Amygdala (tissue), 56 donors: ENCODE data around the gene TSPAN9.

Experiments
- DNase-seq, 56 donors: peaks; one replicate each; lab custom pipeline; 2025; lab: John Stamatoyannopoulos, UW

The TSPAN9 gene

GRCh38 chr12:3150931-3151835, 74.0 kb downstream of the TSPAN9 start:
- DNase-seq = no peak

DNA sequence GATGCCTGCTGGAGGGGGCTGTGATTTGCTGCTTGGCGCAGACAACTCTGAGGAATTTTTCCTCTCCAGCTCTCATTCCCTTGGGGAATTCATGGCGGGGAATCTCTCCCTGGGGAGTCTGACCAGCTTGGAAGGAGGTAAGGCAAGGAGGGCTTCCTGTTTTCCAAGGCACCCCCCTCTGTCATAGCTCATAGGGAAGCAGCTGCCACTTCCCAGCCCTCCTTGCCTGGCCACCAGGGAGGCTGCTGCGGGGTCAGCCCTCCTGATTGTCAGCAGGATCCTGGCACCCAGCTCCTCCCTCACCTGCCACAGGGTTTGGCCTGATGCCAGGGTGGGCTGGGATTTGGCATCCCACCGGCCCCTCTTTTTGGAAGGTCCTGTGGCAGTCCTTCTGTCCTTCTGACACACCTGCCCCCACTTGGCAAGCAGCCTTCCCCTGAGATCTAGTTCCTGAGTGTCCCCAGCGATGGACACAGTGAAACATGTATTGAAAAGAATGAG, 74.9 kb downstream of the TSPAN9 start:
- DNase-seq = peak in 1 of 56 donors; percentile 19

- DNase-seq = no peak
Observed at GRCh38 chr12:3152892-3153291, 75.7 kb downstream of the TSPAN9 start.

- DNase-seq = no peak
Observed at GRCh38 chr12:3154006-3154405, 76.8 kb downstream of the TSPAN9 start.

DNA sequence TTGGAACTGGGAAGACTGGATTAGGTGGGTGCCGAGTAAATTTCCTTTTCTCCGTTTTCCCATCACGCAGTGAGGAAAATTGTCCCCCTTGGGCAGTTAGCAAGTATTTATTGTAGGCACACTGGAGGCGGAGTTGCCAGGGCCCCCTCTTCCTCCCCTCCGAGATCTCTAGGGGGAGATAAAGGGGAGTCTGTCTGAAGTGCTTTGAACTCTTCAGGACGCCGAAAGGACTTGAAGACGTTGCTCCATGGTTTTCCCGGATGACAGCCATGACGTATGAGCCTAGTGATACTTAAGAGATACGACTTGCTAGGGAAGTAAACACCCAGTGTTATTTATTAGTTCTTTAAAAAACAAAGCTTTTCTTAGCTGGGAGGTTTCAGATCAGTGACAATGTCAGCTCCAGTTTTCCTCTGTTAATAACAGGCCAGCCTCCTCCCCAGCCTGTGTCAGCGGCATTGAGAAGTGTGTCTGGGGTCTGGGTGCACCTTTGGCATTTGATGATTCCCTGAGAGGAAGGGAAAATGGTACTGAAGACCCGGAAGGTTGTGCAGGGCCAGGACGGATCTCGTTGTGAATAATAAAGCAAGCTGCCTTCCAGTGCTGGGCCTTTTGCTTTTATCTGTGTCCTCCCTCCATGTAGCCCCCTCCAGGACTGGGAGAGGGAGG, 78.7 kb downstream of the TSPAN9 start:
- DNase-seq = no peak

- no peak for DNase-seq
Observed at GRCh38 chr12:3157581-3158323, 80.6 kb downstream of the TSPAN9 start.

- no peak for DNase-seq
Observed at GRCh38 chr12:3158851-3159465, 81.8 kb downstream of the TSPAN9 start.

DNA sequence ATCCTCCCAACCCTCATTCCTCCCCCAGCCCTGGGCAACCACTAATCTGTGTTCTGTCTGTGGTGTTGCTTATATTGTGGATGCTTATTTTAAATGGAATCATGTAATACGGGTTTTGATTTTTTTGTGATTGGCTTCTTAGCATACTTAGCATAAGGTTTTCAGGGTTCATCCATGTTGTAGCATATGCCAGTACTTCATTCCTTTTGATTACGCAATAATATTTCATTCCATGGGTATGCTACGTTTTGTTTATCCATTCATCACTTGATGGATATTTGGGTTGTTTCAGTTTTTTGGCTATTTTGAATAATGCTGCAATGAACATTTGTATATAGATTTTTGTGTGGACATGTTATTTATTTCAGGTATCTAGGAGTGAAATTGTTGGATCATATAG, 82.9 kb downstream of the TSPAN9 start:
- no peak for DNase-seq

- DNase-seq = no peak
Observed at GRCh38 chr12:3161861-3162260, 84.7 kb downstream of the TSPAN9 start.

GRCh38 chr12:3164454-3165077, 87.4 kb downstream of the TSPAN9 start:
- DNase-seq = no peak

DNA sequence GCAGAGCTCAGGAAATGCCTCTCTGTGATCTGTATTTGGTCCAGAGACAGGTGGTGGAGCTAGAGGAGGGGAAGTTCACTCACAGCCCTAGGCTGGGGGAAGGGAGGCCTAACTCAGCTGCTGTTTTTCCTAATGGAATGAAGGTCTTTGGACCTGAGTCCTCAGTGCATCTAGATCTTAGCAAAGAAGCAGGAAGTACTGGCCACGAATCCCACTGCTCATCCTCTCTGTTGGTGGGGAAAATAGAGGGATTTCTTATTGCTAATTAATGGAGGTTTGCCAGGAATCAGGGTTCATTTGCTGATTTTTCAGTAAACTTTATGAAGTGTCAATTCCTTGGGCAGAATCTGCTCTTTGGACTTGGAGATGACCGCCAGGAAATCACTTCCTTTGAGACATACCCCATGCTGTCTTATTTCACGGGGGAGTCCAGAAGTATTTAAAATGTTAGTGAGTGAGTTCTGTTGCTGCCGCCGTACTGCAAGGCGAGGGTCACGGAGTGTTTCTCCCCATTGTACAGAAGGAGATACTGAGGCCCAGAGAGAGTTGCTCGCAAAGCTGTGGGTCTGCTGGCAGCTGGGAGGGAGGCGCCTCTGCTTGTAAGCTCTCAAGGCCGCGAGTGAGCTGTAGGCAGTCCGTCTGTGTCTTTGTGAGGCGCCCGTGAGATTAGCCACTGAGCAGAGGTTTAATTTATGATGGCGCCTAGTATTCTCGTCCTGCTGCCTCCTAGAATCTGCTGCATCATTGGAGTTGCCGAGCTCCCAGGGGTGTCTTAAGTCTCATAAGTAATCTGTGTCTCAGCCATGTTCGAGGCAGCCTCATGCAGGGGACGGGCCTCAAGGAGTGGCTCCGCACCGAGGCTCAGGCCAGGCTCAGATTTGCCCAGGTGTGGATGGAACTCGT, 88.2 kb downstream of the TSPAN9 start:
- DNase-seq = no peak

GRCh38 chr12:3167636-3168035, 90.5 kb downstream of the TSPAN9 start:
- DNase-seq = no peak

DNA sequence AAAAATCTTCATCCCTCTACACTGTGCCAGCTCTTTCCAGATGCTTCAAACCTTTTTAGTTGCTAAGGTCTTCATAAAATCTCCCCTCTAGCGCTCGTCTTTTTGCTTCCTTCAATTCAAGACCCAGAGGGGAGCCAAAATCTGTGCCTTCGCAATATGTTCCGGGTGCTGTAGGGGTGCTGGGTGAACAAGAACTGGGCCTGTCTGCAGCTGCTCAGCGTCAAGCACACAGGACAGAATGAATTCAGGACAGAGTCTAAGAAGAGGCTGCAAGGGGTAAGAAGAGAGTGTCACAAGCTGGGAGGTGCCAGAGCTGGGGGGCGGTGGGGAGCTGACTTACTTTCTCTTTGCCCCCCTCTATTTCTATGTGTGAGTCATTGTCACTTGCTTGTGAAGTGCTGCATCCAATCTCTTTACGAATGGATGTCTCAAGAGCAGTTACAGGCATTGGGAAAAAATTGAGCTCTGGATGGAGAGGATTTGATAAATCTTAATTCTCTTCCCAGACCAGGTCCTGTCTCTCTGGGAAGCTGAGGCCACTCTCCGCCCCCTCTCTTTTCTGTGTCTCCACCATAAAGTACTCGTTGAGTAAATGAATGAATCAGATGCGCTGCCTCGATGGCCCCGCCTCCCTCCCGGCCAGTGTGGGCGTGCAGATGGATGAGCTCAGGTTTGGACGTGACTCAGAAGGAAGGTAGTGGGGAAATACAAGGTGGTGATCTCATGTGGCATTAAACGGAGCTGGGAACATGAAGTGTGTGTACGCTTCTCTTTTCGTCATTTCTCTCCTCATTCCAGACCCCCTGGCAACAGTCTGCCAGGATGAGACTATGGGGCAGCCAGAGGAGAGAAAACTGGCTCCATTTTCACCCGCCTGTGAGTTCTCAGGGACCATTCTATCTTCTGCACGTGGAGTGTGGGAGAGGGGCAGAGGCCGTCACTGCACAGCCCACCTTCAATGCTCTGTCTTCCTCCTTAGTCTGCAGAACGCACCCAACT, 91.3 kb downstream of the TSPAN9 start:
- DNase-seq = peak in 23 of 56 donors; percentile 4 to 68 (median 22)

GRCh38 chr12:3170423-3171194, 93.4 kb downstream of the TSPAN9 start:
- DNase-seq = peak in 3 of 56 donors; percentile 1 to 11 (median 2)

GRCh38 chr12:3171195-3171591, 94.0 kb downstream of the TSPAN9 start:
- DNase-seq = no peak

GRCh38 chr12:3172124-3173007, 95.2 kb downstream of the TSPAN9 start:
- no peak for DNase-seq
